TTC549 (cell line): ENCODE measurements around the gene HAUS2.
"Not testable (repeated sequence)": the region's sequence is repeated elsewhere in the genome, so short reads cannot be mapped to it uniquely, and the experiment has no call there.

Experiments
- FAIRE-seq: peaks from 2 replicates; lab custom pipeline; 2012; peaks lifted over from hg19 to GRCh38; lab: Jason Lieb, UNC

HAUS2 gene

GRCh38 chr15:42548249-42549031, at the start of gene HAUS2, which contains the start of gene LRRC57:
Gene HAUS2, plus strand, starts transcription at chr15:42548838. Its CDS starts 35 bp downstream, at chr15:42548873.
Gene LRRC57, minus strand, starts transcription at chr15:42548793. Its CDS starts 359 bp downstream, at chr15:42548434.
- FAIRE-seq: no peak

- FAIRE-seq: no peak
Measured at GRCh38 chr15:42499858-42500609, 48.6 kb upstream of the HAUS2 start.

GRCh38 chr15:42502477-42502876, 46.2 kb upstream of the HAUS2 start:
- FAIRE-seq: no peak

GRCh38 chr15:42503825-42504224, 44.8 kb upstream of the HAUS2 start:
- no peak for FAIRE-seq

GRCh38 chr15:42504631-42505030, 44.0 kb upstream of the HAUS2 start:
- FAIRE-seq: no peak

- FAIRE-seq: no peak
Measured at GRCh38 chr15:42507514-42507913, 41.1 kb upstream of the HAUS2 start.

GRCh38 chr15:42508263-42508690, 40.4 kb upstream of the HAUS2 start:
- FAIRE-seq: no peak

GRCh38 chr15:42510258-42511006, 38.2 kb upstream of the HAUS2 start:
- FAIRE-seq: no peak

- no peak for FAIRE-seq
Measured at GRCh38 chr15:42511007-42511391, 37.6 kb upstream of the HAUS2 start.

- no peak for FAIRE-seq
Measured at GRCh38 chr15:42523331-42523730, 25.3 kb upstream of the HAUS2 start.

- FAIRE-seq: no peak
Measured at GRCh38 chr15:42528970-42529369, 19.7 kb upstream of the HAUS2 start.

- no peak for FAIRE-seq
Measured at GRCh38 chr15:42533246-42533645, 15.4 kb upstream of the HAUS2 start.

GRCh38 chr15:42544853-42545629, 3.6 kb upstream of the HAUS2 start:
- no peak for FAIRE-seq

GRCh38 chr15:42547918-42548248, 755 bp upstream of the HAUS2 start:
- FAIRE-seq: no peak

GRCh38 chr15:42549032-42549491, 424 bp downstream of the HAUS2 start:
- FAIRE-seq: no peak

GRCh38 chr15:42549741-42550392, 1.2 kb downstream of the HAUS2 start:
- no peak for FAIRE-seq

GRCh38 chr15:42553554-42553953, 4.9 kb downstream of the HAUS2 start:
- FAIRE-seq: no peak

GRCh38 chr15:42556550-42557207, 8.0 kb downstream of the HAUS2 start:
- not testable (repeated sequence) for FAIRE-seq

- no peak for FAIRE-seq
Measured at GRCh38 chr15:42558739-42559138, 10.1 kb downstream of the HAUS2 start.

- peak; percentile 7 for FAIRE-seq
Measured at GRCh38 chr15:42575188-42576039, 26.8 kb downstream of the HAUS2 start, which contains the start of gene STARD9. Gene STARD9, plus strand, starts transcription at chr15:42575606. Its CDS starts 110 bp downstream, at chr15:42575716.
